SK-N-SH (cell line): ENCODE data around the gene IL20RB. TPM values are rescaled to one million over a fixed set of nuclear protein-coding genes. Genes with fewer than 3 reads are reported as not detected.

ENCODE experiments used
- CTCF ChIA-PET: fragments of 300-600, 350-600 bp; formaldehyde crosslinking; extraction: SDS; loops from one replicate; lab custom pipeline; 2021; lab: Yijun Ruan, JAX
- POLR2A ChIA-PET: fragments of 350-600 bp; sonication (Branson Sonifier 250); formaldehyde crosslinking; extraction: SDS; loops from one replicate; lab custom pipeline; 2020; ENCODE audit warnings: antibody characterized with exemption, inconsistent platforms; lab: Yijun Ruan, JAX
- DNase-seq: peaks from one replicate; pipeline ENCODE4 v3.0.0; 2012
- H2AFZ ChIP-seq: fragments of 200-600 bp; sonication (generic); 2 replicates; pipeline ENCODE4 v1.8.1; 2016; ENCODE audit warnings: antibody characterized with exemption, mild to moderate bottlenecking, low read depth
- H3F3A ChIP-seq: fragments of 200-600 bp; sonication (generic); replicated peaks from 2 replicates; pipeline ENCODE3; 2016; ENCODE audit warnings: antibody characterized with exemption, mild to moderate bottlenecking; ENCODE audit not compliant: insufficient read depth
- H3K27ac ChIP-seq, 2 experiments: fragments of 200-500 bp in 1 of 2; fragments of 200-600 bp in 1 of 2; sonication (Bioruptor generic) in 1 of 2; sonication (generic), shearing (Covaris generic) in 1 of 2; 2 replicates each; pipeline versions ENCODE4 v1.5.1 to v1.6.1; 2014 to 2016; ENCODE audit warnings: low read depth in 2 of 2, inconsistent platforms in 1 of 2, low read length in 1 of 2, mild to moderate bottlenecking in 1 of 2, mixed read lengths in 1 of 2
- H3K27me3 ChIP-seq: fragments of 200-600 bp; sonication (generic), shearing (Covaris generic); 2 replicates; pipeline ENCODE4 v1.6.1; 2016; ENCODE audit warnings: mixed run types; ENCODE audit not compliant: insufficient read depth
- H3K36me3 ChIP-seq, 2 experiments: fragments of 200-500 bp in 1 of 2; fragments of 200-600 bp in 1 of 2; sonication (Bioruptor generic) in 1 of 2; sonication (generic) in 1 of 2; replicated peaks in 1 of 2; 2 replicates each; pipeline versions ENCODE3 to v1.5.1; 2014 to 2016; ENCODE audit warnings: low read length in 1 of 2, mild to moderate bottlenecking in 1 of 2; ENCODE audit not compliant: insufficient read depth in 2 of 2, control insufficient read depth in 1 of 2
- H3K4me1 ChIP-seq, 2 experiments: fragments of 200-500 bp in 1 of 2; fragments of 200-600 bp in 1 of 2; sonication (Bioruptor generic) in 1 of 2; sonication (generic), shearing (Covaris generic) in 1 of 2; 2 replicates each; pipeline versions ENCODE4 v1.5.1 to v1.6.1; 2014 to 2016; ENCODE audit warnings: low read depth in 1 of 2, low read length in 1 of 2, mixed run types in 1 of 2; ENCODE audit not compliant: insufficient read depth in 2 of 2, control insufficient read depth in 1 of 2
- H3K4me2 ChIP-seq: fragments of 200-600 bp; sonication (generic), shearing (Covaris generic); 2 replicates; pipeline ENCODE4 v1.6.1; 2017; ENCODE audit warnings: mixed run types
- H3K4me3 ChIP-seq, 2 experiments: fragments of 200-500 bp in 1 of 2; fragments of 200-600 bp in 1 of 2; sonication (Bioruptor generic) in 1 of 2; sonication (generic), shearing (Covaris generic) in 1 of 2; 2 replicates each; pipeline versions ENCODE4 v1.5.1 to v1.8.1; 2014 to 2016; ENCODE audit warnings: low read depth in 2 of 2, inconsistent platforms in 1 of 2, low read length in 1 of 2, mild to moderate bottlenecking in 1 of 2, mixed read lengths in 1 of 2, moderate library complexity in 1 of 2
- H3K79me2 ChIP-seq: fragments of 200-600 bp; sonication (generic); 2 replicates; pipeline ENCODE4 v1.8.1; 2017; ENCODE audit warnings: mild to moderate bottlenecking; ENCODE audit not compliant: insufficient read depth
- H3K9ac ChIP-seq: fragments of 200-600 bp; sonication (generic); 2 replicates; pipeline ENCODE4 v1.6.1; 2017; ENCODE audit warnings: mixed run types
- H3K9me2 ChIP-seq: fragments of 200-600 bp; sonication (generic); 2 replicates; pipeline ENCODE4 v1.6.1; 2017; ENCODE audit warnings: mixed run types
- H3K9me3 ChIP-seq: fragments of 200-600 bp; sonication (generic); 2 replicates; pipeline ENCODE4 v1.6.1; 2017; ENCODE audit warnings: mixed run types, mild to moderate bottlenecking, moderate library complexity
- H4K20me1 ChIP-seq: fragments of 200-600 bp; sonication (generic); 2 replicates; pipeline ENCODE4 v1.6.1; 2017; ENCODE audit warnings: mild to moderate bottlenecking, mixed run types; ENCODE audit not compliant: insufficient read depth
- CTCF ChIP-seq: fragments of 200-600 bp; sonication (generic); IDR thresholded peaks from 2 replicates; pipeline ENCODE4 v1.6.1; 2017; ENCODE audit warnings: antibody characterized with exemption, mild to moderate bottlenecking, moderate library complexity
- EP300 ChIP-seq, 2 experiments: IDR thresholded peaks; 2 replicates each; pipeline versions ENCODE4 v1.4.0 to v1.6.1; 2012; ENCODE audit warnings: borderline replicate concordance in 1 of 2, low read depth in 1 of 2, low read length in 1 of 2
- FOXJ3 ChIP-seq: sonication (generic); formaldehyde crosslinking; IDR thresholded peaks from 2 replicates; pipeline ENCODE4 v1.5.1; 2020; ENCODE audit warnings: mild to moderate bottlenecking, missing genetic modification reagents
- GABPA ChIP-seq: IDR thresholded peaks from 2 replicates; pipeline ENCODE4 v1.4.0; 2012; ENCODE audit warnings: low read depth, mild to moderate bottlenecking
- JUND ChIP-seq: IDR thresholded peaks from 2 replicates; pipeline ENCODE4 v1.4.0; 2012
- MAX ChIP-seq: IDR thresholded peaks from 2 replicates; pipeline ENCODE4 v1.4.0; 2012; ENCODE audit warnings: low read depth
- MEF2A ChIP-seq: IDR thresholded peaks from 2 replicates; pipeline ENCODE4 v1.4.0; 2012; ENCODE audit warnings: low read depth, borderline replicate concordance
- MXI1 ChIP-seq: IDR thresholded peaks from 2 replicates; pipeline ENCODE4 v1.6.1; 2012; ENCODE audit warnings: mild to moderate bottlenecking, low read depth, low read length, improper control_type of control experiment
- NRF1 ChIP-seq: IDR thresholded peaks from 2 replicates; pipeline ENCODE4 v1.6.1; 2012; ENCODE audit warnings: low read depth, mild to moderate bottlenecking, low read length
- POLR2AphosphoS5 ChIP-seq: IDR thresholded peaks from 2 replicates; pipeline ENCODE4 v1.6.1; 2012; ENCODE audit warnings: low read depth, low read length
- REST ChIP-seq: IDR thresholded peaks from 2 replicates; pipeline ENCODE4 v1.6.1; 2012; ENCODE audit warnings: mild to moderate bottlenecking, low read depth, low read length, moderate library complexity
- SIN3A ChIP-seq: IDR thresholded peaks from 2 replicates; pipeline ENCODE4 v1.6.1; 2012; ENCODE audit warnings: low read depth, mild to moderate bottlenecking, low read length, moderate library complexity, borderline replicate concordance
- TAF1 ChIP-seq: IDR thresholded peaks from 2 replicates; pipeline ENCODE4 v1.6.1; 2012; ENCODE audit warnings: low read depth, mild to moderate bottlenecking, low read length, moderate library complexity, borderline replicate concordance
- TCF12 ChIP-seq: IDR thresholded peaks from 2 replicates; pipeline ENCODE4 v1.4.0; 2012
- TEAD4 ChIP-seq: IDR thresholded peaks from 2 replicates; pipeline ENCODE4 v1.4.0; 2012; ENCODE audit warnings: mild to moderate bottlenecking, borderline replicate concordance; ENCODE audit not compliant: insufficient read depth
- USF1 ChIP-seq: IDR thresholded peaks from 2 replicates; pipeline ENCODE4 v1.4.0; 2012; ENCODE audit warnings: low read depth, borderline replicate concordance
- WGBS: methylation state at CpG from one replicate; pipeline ENCODE4 v1.1.6; 2017; ENCODE audit warnings: low lambda C conversion rate; 5-methylcytosine and 5-hydroxymethylcytosine counted together
- polyA plus RNA-seq, 3 experiments: library from polyadenylated mRNA; depleted of rRNA; stranded (reverse); fragments of >200 nt; gene quantifications; 2 replicates each; pipeline ENCODE4 v1.2.3, GENCODE V29; 2012

Gene IL20RB
- polyA plus RNA-seq (2012; rRNA removed) = 0.58 and 0.78 TPM in 2 replicates
- polyA plus RNA-seq (2012; cell fraction: cytosol; rRNA removed) = 0.33 and 0.43 TPM in 2 replicates
- polyA plus RNA-seq (2012; cell fraction: nucleus; rRNA removed) = 1.8 and 2.7 TPM in 2 replicates

- ChIA-PET CTCF (interaction anchor here (1.1 kb wide), 1 partner anchor 205 kb away, joined by 4 read pairs; the partner anchor contains the start of gene STAG1), POLR2A (no interaction called here)
- H3F3A ChIP-seq = no peaks in the 10 kb centered on the region
- H3K79me2 ChIP-seq = no peaks in the 10 kb centered on the region
- no peak within 1 kb of the TSS for H3K4me2 ChIP-seq
- no peak within 1 kb of the TSS for H2AFZ ChIP-seq
- 95% methylated on average over 6 of the region's 7 CpGs for WGBS
- H3K36me3 ChIP-seq = peaks cover 0 to 3% of the 10 kb centered on the region in 2 experiments
- H3K27me3 ChIP-seq = no peaks in the 10 kb centered on the region
- H3K27ac ChIP-seq = no peak within 1 kb of the TSS
- no peak within 1 kb of the TSS for H3K9ac ChIP-seq
- no peak for DNase-seq
- TF ChIP-seq POLR2AphosphoS5 (no peak), MEF2A (no peak), NRF1 (no peak), SIN3A (no peak), MAX (no peak), USF1 (no peak), MXI1 (no peak), TCF12 (no peak), TAF1 (no peak), REST (no peak), TEAD4 (no peak), EP300 (IDR thresholded peaks at IDR 0.05; ENCODE audit: borderline replicate concordance in 1 of 2, low read depth in 1 of 2, low read length in 1 of 2) (no peak), CTCF (no peak), GABPA (no peak), JUND (no peak), FOXJ3 (CRISPR knock-in tag) (no peak)
- H3K9me2 ChIP-seq = no peaks in the 10 kb centered on the region
- H4K20me1 ChIP-seq = no peaks in the 10 kb centered on the region
- no peaks in the 10 kb centered on the region for H3K9me3 ChIP-seq
- no peak within 1 kb of the TSS for H3K4me3 ChIP-seq
- H3K4me1 ChIP-seq = peaks cover 6 to 11% of the 10 kb centered on the region in 2 experiments; a peak in 3 of 4 replicates
Measured at GRCh38 chr3:136957751-136958288, at the start of gene IL20RB. IL20RB (plus strand) TSS chr3:136957983; CDS start chr3:136958114, 131 bp downstream.
